EH (cell line): Measurements from ENCODE around the gene MXRA8.
"Not testable (repeated sequence)": the region's sequence is repeated elsewhere in the genome, so short reads cannot be mapped to it uniquely, and the experiment has no call there.

Experiments
- DNase-seq: peaks from one replicate; pipeline ENCODE4 v3.0.0-alpha.2; 2015; ENCODE audit warnings: low read depth

Gene MXRA8

GRCh38 chr1:1358433-1359271 lies at the start of gene MXRA8:
Gene MXRA8, minus strand, starts transcription at chr1:1358555. Its CDS starts 51 bp downstream, at chr1:1358504.
- DNase-seq: peak; percentile 94

DNA sequence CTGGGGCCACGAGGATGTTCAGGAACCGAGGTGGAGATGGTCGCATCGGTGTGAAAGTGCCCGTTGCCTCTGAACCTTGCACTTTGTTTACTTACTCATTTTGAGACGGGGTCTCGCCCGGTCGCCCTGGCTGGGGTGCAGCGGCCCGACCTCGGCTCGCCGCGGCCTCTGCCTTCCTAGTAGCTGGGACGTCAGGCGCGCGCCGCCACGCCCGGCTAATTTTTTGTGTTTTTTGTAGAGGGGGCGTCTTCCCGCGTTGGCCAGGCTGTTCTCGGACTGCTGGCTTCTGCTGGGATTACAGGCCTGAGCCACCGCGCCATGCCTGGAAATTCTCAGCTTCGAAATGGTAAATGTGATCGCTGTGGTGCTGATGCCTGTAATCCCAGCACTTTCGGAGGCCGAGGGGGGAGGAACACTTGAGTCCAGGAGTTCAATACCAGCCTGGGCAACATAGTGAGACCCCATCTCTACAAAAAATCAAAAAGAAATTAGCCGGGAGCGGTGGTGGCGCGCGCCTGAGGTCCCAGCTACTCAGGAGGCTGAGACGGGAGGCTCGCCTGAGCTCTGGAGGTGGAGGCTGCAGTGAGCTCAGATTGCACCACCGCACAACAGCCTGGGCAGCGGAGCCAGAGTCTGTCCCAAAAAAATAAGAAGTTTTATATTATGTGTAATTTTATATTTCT lies 49.4 kb upstream of the MXRA8 start:
- DNase-seq: peak; percentile 49

GRCh38 chr1:1406821-1407635 lies 48.7 kb upstream of the MXRA8 start, which contains the start of gene MRPL20:
Gene MRPL20, minus strand, starts transcription at chr1:1407293. Its CDS starts 76 bp downstream, at chr1:1407217.
- DNase-seq: peak; percentile 92

DNA sequence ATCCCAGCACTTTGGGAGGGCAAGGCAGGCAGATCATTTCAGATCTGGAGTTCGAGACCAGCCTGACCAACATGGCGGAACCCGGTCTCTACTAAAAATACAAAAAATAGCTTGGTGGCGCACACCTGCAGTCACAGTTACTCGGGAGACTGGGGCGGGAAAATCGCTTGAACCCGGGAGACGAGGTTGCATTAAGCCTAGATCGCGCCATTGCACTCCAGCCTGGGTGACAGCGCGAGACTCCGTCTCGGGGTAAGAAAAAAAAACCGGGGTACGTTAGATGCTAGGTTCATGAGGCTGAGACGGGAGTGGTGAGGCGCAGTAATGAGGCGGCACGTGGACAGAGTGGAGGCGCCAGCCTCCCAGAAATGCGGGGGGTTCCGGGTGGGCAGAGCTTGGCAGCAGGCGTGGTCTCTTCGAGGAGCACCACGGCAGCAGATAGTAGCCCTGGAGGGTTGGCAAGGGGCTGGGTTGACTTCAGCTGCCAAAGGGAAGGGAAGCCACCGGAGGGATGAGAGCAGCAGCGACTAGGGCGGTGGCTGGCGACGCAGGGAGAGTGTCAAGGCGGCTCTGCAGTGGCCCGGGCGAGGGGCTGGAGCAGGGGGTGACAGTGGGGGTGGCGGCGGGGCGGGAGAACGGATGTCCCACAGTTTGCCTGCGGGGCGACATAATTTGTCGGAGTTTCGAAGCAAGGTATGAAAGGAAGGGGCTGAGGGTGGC lies 47.9 kb upstream of the MXRA8 start:
- no peak for DNase-seq

DNA sequence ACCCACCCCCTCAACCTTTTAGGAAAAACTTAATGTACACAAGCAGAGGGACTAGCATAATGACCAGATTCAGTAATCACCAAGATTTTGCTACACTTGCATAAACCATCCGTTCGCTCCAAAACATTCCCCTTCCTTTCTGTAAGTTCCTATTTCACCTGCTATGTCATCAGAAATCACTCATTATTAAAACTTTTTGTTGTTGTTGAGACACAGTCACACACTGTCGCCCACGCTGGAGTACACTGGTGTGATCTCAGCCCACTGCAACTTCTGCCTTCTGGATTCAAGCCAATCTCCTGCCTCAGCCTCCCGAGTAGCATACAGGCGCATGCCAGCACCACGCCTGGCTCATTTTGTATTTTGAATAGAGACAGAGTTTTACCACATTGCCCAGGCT lies 45.3 kb upstream of the MXRA8 start:
- DNase-seq: no peak

DNA sequence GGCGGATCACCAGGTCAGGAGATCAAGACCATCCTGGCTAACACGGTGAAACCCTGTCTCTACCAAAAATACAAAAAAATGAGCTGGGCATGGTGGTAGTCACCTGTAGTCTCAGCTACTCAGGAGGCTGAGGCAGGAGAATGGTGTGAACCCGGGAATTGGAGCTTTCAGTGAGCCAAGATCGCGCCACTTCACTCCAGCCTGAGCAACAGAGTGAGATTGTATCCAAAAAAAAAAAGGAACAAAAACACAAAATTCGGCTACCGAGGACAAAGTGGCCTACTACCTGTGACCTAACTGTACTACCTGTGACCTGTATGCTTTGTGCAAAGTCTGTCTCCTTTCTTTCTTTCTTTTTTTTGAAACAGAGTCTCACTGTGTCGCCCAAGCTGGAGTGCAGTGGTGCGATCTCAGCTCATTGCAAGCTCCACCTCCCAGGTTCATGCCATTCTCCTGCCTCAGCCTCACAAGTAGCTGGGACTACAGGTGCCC lies 44.6 kb upstream of the MXRA8 start:
- DNase-seq: not testable (repeated sequence)

DNA sequence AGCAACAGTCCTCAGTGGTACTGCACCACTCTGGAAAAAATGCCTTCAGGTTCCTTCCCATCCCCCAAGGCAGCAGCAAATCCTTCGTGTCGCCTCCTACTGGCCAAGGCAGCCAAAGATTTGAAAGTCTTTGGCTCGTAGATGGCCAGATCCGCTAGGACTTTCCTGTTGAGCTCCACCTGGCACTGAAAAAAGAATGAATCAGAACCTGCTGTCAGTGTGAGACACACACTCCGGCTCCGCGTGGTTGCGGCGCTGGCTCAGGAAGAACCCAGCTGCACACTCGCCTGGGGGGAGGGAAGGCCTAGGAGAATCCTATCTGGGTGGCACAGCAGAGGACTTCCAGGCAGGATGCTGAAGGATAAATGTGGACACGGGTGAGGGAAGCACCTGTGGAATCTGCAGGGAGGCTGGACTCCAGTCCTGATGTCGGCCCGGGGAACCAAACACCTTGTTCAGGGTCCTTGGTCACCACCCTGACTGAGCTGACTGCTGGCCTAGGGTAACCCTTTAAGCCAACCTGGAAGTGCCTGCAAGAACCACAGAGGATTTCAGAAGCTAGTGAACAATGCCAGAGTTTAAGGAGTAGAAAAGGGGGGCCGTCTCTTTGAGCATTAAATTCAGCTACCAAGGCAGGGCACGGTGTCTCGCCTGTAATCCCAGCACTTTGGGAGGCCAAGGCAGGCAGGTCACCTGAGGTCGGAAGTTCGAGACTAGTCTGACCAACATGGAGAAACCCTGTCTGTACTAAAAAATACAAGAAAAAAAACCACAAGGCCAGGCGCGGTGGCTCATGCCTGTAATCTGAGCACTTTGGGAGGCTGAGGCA lies 43.9 kb upstream of the MXRA8 start:
- DNase-seq: peak; percentile 55

DNA sequence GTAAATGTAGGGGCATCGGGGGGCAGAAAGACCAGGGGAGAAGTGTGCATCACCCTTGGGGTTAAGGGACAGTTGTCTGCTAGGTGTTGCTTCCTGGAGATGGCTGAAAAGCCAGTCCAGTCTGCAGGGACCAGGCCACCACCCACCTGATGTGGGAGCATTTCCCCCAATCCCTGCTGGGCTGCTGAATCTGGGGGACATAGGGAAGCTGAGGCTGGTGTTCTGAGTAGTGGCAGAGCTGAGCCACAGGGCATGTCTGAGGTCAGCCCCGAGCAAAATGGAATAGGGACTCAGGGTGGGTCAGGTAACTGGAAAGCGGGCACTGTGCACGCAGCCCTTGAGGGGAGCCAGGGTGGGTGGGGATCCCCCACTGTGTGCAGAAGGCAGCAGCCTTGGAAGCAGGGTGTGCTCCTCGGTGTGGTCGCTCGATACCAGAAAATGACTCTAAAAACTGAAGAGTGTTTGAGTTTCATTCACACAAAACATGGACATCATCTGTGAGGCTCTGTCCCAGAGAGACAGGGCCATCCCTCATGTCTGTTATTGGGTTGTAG lies 43.2 kb upstream of the MXRA8 start:
- DNase-seq: no peak

GRCh38 chr1:1400576-1401456 lies 42.5 kb upstream of the MXRA8 start:
- DNase-seq: no peak

GRCh38 chr1:1399872-1400575 lies 41.7 kb upstream of the MXRA8 start:
- DNase-seq: peak; percentile 32

GRCh38 chr1:1399187-1399871 lies 41.0 kb upstream of the MXRA8 start, which contains the start of gene CCNL2:
Gene CCNL2, minus strand, starts transcription at chr1:1399335. Its CDS starts 29 bp downstream, at chr1:1399306.
- DNase-seq: peak; percentile 97

DNA sequence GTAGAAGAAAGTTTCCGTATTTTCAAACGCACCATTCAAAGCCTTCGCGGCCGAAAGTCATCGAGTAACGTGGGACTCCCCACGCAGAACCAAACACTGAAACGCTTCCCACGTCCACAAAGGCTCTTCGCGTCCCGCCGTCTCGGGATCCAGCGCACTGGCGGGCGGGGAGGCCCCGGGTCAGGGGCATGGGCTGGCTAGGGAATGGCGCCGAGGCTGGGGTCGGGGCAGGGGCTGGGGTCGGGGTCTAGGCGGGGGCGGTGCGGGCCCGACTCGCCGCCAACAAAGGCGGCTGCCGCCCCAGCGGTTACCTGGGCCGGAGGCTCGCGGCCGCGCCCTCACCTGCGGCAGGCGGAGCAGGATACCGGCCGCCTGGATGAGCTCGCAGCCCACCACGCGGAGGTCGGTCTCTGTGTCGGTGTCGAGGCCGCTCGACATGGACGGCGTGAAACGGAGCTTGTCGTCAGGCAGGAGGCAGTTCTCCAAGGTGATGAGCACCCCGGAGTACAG lies 40.4 kb upstream of the MXRA8 start:
- no peak for DNase-seq

GRCh38 chr1:1397839-1398523 lies 39.6 kb upstream of the MXRA8 start:
- peak; percentile 10 for DNase-seq

DNA sequence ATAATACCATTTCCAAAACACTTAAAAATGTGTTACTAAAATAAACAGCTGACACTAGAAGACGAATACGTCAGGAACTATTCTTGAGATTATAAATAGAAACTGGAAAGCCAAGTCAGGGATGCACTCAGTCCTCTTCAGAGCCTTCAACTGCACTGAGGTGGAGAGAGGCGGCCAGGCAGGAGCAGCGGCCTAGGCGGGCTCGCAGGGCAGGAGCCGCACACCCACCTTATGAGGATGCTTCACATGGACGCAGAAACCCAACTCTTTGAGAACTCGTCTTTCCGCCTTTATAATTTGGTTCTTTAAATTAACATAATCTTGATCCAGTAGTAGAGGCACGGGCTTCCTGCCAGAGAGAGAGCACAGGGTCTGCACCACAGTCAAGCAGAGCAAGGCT lies 36.8 kb upstream of the MXRA8 start:
- no peak for DNase-seq

DNA sequence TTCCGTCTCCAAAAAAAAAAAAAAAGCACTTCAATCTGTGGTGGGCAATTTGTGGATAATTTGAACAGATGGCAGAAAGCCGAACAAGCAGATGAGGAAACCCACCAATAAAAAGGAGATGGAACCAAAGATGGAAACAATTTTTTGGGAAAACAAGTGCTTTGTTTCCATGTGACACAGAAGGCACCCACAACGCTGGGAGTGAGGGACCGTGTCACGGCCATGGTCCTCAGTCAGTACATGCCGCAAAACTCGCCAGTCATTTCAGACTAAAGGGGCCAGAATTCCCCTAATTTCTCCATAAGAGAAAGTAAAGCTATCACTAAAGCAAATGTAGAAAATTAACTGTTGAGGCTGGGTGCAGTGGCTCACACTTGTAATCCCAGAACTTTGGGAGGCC lies 35.8 kb upstream of the MXRA8 start:
- no peak for DNase-seq

- no peak for DNase-seq
Observed at GRCh38 chr1:1393428-1393827, 35.1 kb upstream of the MXRA8 start.

DNA sequence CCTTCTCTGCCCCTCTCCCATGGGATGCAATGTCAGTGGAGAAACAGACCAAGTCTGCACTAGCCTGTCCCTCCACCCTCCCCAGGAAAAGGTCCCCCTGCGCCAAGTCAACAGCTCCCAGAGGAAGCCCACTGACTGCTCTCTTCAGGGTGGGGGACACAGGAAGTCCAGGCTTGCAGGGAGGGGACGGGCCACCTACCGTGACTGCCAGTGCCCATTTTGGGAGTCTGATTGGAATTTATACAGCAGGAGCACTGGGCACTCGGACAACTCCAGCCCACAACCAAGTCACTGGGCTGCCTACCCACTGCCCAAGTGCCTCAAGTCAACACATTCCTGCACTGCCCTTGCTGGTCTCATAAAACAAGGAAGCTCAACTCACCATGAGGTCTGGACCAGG lies 34.7 kb upstream of the MXRA8 start:
- DNase-seq: no peak
